DMS114 treated with DMSO at 0.1 percent for 48 hours (cell line): ENCODE data around the gene ZNF823.
"Not testable (repeated sequence)": the region's sequence is repeated elsewhere in the genome, so short reads cannot be mapped to it uniquely, and the experiment has no call there.

Experiments used
- DNase-seq: peaks from one replicate; lab custom pipeline; 2025; ENCODE audit not compliant: unreplicated experiment; lab: John Stamatoyannopoulos, UW

The ZNF823 gene

DNA sequence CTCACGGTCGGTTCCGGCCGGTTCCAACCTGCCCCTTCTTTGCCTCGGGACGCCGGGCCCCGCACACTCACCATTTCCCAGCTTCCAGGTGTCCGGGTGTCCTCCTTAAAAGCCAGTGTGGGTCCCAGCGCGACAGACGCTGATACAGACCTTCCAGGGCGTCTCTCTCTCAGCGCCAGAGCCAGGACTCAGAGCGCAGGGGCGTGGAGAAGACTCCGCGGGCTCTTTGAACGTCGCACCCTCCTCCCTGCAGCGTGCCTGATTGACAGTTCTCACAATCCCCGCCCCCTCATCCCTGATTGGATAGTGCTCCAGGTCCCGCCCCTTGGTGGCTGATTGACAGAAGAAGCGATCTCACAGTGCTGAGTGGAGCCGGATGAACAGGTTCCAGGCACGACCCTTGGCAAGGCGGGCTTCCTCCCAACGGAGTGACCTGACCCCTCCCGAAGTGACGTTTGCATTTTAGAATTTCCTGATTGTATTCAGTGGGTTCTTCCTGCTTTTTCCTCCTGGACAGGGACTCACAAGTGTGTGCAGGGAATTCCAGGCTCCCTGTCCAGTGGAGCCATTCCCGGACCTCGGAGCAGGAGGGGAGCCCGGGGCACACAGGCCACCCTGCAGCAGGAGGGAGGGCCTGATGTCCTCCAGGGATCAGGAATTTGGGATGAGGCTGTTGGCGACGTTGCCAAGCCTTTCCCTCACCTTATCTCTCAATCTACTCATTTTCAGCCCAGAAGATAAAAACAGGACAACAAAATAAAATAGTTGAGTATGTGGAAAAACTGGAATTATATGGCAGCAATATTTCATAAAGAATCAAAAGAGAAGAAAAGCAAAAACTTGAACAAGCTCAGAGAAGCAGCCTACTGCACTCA is at the start of gene ZNF823:
Gene ZNF823 (minus strand): TSS at position 201 of the 875 bp plus-strand sequence. CDS start 127 bp downstream, at position 74.
- peak; percentile 91 for DNase-seq

DNA sequence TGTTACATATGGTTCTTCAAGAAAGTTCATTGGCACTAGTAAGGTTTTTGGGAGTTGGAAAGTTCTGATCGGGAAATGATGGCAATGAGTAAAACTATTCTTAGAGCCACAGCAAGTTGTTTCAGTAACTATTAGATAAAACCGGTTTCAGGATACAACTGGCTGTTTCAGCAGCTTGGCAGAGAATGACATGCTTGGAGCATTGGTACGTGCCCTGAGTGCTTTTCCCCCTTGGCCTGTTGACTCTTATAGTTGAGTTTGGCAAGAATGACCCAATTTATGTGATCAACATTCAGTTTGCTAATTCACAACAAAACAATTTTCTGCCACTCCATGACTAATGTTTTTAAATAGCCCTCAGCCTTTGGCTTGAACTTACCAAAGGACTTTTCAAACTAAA is 48.8 kb upstream of the ZNF823 start:
- DNase-seq, result no peak

DNA sequence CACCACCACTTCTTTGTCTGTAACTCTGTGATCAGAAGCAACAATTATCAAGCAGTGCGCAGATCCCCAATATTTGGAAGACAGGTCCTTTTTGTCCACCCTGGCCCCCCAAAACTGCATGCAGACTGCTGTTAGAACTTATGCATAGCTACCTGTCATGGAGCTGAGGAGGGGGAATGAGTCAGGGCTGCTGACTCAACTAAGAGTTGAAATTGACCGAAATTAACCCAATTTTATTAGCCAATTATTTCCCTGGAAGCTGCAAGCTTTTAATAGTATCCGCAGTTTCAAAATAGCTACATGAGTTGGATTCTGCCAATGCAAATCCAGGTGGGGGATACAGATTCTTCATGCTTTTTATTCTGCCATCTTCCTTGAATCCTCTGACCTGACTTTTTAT is 45.6 kb upstream of the ZNF823 start:
- DNase-seq, result no peak

DNA sequence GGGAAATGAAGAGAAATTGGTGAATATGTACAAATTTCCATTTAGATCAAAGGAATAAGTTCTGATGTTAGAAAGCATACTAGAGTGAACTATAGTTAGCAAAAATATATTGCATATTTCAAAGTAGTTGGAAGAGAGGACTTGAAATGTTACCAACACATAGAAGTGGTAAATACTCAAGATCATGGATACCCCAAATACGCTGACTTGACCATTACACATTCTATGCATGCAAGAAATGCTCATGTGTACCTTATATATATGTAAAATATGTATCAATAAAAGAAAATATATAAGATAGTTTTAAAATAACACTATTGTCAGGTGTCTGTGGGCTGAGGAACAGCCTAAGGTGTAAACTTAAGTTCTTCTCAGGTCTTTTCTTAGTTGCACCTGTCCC is 45.0 kb upstream of the ZNF823 start:
- DNase-seq, result no peak

DNA sequence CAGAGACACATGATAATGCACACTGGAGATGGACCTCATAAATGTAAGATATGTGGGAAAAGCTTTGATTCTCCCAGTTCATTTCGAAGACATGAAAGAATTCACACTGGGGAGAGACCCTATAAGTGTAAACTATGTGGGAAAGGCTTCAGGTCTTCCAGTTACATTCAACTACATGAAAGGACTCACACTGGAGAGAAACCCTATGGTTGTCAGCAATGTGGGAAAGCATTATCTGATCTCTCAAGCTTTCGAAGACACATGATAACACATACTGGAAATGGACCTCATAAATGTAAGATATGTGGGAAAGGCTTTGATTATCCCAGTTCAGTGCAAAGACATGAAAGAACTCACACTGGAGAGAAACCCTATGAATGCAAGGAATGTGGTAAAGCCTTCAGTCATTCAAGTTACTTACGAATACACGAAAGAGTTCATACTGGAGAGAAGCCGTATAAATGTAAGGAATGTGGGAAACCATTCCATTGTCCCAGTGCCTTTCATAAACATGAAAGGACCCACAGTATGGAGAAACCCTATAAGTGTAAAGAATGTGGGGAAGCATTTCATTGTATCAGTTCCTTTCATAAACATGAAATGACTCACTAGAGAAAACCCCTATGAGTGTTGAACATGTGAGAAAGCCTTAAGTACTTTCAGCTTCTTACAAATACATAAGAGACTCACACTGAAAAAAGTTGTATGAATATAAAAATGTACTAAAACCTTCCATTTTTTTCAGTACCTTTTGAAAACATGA is 42.7 kb upstream of the ZNF823 start:
- no peak for DNase-seq

DNA sequence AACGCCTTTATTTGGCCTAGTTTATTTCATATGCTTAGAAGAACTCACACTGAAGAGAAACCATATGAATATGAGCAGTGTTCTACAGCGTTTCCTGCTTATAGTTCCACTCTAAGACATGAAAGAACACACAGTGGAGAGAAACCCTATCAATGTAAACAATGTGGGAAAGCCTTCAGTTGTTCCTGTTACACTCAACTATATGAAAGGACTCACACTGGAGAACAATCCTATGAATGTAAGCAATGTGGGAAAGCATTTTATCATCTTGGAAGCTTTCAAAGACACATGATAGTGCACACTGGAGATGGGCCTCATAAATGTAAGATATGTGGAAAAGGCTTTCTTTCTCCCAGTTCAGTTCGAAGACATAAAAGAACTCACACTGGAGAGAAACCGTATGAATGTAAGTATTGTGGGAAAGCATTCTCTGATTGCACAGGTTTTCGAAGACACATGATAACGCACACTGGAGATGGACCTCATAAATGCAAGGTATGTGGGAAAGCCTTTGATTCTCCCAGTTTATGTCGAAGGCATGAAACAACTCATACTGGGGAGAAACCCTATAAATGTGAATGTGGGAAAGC is 41.8 kb upstream of the ZNF823 start:
- DNase-seq, result no peak

DNA sequence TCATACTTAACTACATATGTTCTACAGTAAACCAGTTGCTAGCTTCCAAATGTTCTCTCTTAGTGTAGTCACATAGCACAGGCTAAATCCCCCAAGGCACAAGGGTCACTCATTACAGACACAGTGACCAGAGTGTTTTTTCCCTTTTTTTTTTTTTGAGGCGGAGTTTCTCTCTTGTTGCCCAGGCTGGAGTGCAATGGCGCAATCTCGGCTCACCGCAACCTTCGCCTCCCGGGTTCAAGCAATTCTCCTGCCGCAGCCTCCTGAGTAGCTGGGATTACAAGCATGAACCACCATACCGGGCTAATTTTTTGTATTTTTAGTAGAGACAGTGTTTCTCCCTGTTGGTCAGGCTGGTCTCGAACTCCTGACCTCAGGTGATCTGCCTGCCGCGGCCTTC is 37.9 kb upstream of the ZNF823 start:
- not testable (repeated sequence) for DNase-seq

DNA sequence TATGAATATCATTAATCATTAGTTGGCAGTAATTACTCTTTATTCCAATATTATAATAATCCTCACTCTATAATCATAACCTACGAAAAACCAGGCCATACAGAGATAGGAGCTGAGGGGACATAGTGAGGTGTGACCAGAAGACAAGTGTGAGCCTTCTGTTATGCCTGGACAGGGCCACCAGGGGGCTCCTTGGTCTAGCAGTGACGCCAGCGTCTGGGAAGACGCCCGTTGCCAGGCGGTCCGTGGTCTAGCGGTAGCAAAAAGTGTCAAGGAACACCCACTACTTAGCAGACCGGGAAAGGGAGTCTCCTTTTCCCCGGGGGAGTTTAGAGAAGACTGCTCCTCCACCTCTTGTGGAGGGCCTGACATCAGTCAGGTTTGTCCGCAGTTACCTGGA is 32.8 kb upstream of the ZNF823 start:
- not testable (repeated sequence) for DNase-seq

DNA sequence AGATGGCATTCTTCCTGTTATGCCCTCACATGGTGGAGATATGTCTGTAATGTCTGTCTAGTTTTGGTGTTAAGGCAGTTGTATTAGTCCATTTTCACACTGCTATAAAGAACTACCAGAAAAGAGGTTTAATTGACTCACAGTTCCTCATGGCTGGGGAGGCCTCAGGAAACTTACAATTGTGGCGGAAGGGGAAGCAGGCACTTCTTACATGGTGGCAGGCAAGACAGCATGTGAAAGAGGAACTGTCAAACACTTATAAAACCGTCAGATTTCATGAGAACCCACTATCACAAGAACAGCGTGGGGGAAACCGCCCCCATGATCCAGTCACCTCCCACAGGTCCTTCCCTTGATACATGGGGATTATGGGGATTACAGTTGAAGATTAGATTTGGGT is 31.2 kb upstream of the ZNF823 start:
- no peak for DNase-seq

DNA sequence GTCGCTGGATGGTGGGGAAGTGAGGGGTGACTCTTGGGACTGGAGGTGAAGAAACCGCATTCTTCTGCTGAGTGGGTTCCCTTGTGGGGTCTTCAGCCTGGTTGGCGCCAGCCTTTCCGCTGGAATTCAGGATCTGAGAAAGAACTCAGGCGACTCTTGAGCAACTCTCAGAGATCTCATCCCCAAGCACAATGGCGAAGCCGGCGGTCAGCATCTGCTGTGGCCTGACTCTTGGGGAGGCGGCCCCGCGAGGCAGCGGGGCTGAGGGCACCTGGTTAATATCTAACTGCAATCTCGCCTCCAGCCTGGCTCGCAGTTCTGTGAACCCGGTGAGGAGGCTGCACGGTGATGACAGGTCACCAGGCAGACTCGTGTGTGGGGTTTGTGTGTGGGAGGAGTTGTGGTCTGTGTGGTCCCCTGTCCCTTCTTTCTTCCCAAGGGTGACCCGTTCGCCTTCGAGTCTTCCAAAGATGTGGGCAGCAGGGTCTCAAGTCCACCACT is 28.9 kb upstream of the ZNF823 start:
- no peak for DNase-seq

DNA sequence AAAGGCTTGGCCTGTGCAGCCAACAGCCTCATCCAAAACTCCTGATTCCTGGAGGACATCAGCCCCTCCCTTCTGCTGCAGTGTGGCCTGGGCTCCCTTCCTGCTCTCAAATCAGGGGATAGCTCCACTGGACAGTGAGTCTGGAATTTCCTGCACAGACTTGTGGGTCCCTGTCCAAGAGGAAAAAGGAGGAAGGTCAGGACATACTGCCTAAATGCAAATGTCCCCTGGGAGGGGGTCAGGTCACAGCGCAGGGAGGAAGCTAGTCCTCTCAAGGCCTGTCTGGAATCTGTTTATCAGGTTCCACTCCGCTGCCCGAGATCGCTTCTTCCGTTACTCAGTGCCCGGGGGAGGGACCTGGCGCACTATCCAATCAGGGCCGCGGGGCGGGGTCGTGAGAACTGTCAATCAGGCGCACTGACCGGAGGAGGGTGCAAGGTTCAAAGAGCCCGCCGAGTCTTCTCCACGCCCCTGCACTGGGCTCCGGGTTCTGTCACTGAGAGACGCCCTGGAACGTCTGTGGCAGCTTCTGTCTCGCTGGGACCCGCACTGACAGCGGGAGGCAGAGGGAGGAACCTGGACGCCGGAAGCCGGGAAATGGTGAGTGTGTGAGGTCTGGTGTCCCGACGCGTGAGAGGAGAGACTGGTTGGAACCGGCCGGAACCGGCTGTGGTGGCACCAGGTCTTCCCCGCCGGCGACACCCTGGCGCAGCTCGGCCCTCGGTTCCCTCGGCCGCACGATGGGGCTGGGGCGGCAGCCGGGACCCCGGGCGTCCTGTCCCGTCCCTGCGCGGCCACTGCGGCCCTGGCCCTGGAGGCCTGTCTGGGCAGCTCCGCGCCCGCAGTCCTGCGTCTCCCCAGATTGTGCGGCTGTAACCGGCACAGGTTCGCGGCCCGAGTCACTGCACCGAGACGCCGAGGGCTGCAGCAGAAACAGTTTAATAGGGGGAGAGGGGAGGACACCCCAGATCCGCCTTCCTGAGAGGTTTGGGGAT is 28.1 kb upstream of the ZNF823 start, which contains the start of gene ZNF441:
Gene ZNF441 (plus strand): TSS at position 404 of the 995 bp plus-strand sequence. CDS start 194 bp downstream, at position 598.
- peak; percentile 79 for DNase-seq

DNA sequence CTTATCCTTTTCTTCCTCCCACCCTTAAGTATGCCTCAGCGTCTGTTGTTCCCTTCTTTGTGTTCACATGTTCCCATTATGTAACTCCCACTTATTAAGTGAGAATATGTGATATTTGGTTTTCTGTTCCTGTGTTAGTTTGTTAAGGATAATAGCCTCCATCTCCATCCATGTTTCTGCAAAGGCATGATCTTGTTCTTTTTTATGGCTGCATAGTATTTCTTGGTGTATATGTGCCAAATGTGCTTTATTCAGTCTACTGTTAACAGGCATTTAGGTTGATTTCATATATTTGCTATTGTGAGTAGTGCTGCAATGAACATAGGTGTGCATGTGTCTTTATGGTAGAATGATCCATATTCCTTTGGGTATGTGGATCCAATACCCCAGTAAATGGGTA is 24.9 kb upstream of the ZNF823 start:
- no peak for DNase-seq

DNA sequence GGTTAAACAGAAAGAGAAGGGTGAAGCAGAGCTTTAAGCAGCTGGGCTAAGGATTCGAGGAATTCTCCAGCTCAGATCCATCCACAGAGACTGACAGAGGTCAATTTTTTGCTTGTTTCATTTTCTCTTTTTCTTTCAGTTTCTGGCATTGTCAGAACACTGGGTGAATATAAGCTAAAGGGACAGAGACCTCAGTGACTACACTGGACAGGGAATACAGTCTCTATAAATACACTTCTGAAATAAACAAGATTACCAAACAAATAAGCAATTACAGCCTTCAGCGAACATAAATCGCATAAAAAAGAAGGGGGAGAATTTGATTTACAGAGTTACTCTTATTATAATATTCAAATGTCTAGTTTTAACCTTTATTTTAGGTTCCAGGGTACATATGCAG is 24.4 kb upstream of the ZNF823 start:
- DNase-seq, result no peak

DNA sequence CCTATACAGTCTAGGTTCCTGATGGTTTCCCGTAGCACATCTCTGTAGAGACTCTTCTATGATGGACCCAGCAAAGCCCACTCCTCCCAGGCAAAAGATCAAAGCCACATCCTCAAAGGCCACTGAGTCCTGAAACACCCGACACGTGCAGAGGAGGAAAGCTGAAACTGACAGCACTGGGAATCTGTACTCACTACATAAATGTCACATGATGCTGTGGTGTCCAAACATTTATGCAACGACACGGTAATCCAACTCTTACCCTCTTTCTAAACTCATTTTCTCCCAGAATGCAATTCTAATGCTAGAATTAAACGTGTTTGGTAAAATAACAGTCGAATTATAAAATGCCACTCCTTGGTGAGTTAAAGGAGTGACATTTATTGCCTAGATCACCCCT is 21.1 kb upstream of the ZNF823 start:
- DNase-seq, result no peak

DNA sequence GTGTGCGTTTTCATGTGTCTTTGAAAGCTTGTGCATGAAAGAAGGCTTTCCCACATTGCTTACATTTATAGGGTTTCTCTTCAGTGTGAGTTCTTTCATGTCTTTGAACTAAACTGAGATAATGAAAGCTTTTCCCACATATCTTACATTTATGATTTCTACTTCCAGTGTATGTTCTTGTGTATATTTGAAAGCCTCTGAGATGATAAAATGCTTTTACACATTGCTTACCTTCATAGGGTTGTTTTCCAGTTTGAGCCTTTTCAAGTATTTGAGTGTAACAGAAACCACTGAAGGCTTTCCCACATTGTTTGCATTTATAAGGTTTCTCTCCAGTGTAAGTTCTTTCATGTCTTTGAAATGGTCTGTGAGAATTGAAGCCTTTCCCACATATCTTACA is 18.2 kb upstream of the ZNF823 start:
- no peak for DNase-seq

DNA sequence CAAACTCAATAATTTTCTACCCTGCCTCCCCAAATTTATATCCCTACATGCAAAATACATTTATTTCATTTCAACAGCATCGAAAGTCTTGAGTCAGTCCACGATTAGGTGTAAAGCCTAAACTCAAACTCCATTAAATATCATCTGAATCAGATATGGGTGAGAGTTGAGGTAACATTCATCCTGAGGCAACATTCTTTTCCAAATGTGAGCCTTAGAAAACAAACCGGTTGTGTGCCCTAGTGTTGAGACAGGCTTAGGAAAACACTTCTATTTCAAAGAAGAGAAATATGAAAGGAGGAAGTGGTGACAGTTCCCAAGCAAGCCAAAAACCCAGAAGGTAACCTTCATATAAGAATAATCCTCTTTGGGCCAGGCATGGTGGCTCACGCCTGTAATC is 15.9 kb upstream of the ZNF823 start:
- no peak for DNase-seq

DNA sequence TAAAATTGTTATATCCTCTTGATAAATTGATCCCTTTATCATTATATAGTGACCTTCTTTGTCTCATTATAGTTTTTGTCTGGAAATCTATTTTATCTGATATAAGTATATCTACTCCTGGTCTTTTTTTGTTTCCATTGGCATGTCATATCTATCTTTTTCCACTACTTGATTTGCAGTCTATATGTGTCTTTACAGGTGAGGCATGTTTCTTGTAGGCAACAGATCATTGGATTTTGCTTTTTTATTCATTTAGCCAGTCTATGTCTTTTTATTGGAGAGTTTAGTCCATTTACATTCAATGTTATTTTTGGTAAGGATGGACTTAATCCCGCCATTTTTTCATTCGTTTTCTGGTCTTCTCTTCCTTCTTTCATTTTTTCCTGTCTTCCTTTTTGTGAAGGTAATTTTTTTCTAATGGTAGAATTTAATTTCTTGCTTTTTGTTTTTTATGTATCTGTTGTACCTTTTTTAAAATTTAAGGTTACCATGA is 13.5 kb upstream of the ZNF823 start:
- no peak for DNase-seq

DNA sequence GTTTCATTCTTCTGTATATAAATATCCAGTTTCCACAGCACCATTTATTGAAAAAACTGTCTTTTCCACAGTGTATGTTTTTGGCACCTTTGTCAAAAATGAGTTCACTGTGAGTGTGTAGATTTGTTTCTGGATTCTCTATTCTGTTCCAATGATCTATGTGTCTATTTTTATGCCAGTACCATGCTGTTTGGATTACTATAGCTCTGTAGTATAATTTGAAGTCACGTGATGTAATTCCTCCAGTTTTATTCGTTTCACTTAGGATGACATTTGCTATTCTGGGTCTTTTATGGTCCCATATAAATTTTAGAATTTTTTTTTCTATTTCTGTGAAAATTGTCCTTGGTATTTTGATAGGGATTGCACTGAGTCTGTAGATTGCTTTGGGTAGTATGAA is 11.0 kb upstream of the ZNF823 start:
- DNase-seq, result no peak

DNA sequence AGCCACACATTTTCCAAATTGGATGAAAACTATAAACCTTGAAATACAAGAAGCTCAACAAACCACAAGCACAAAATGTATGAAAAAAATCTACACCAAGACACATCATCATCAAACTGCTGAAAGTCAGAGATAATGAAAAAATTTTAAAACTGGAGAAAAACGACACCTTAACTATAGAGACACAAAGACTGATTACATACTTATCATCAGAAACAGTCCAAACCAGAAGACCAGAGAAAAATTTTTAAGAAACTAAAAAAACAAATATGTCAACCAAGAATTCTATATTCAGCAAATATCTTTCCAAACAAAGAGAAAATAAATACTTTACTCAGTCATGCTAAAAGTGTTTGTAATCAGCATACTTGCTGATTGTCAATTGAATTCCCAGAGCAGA is 8.5 kb upstream of the ZNF823 start:
- DNase-seq, result no peak

DNA sequence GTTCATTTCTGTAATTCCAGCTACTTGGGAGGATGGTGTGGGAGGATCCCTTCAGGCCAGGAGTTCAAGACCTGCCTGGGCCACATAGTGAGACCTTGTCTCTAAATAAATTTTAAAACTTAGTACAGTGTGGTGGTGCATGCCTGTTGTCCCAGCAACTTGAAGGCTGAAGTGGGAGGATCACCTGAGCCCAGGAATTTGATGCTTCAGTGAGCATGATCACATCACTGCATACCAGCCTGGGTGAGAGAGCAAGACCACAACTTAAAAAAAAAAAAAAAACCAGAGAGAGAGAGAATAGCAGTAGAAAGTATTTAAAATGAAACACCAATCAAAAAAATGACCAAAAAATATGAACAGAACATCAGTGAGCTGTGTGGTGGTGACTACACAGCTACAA is 7.1 kb upstream of the ZNF823 start:
- DNase-seq, result no peak
